ENCODE measurements around the gene SLC44A1. TPM values are rescaled to one million over a fixed set of nuclear protein-coding genes. Genes with fewer than 3 reads are reported as not detected.

The SLC44A1 gene
- total RNA-seq, 1 donor from 2014 or later = 22.6 TPM

- intact Hi-C loops (cut with DNase I) = no loop called here
- no peak for DNase-seq (ENCODE audit: low spot score)
Observed at GRCh38 chr9:105437704-105438103, 193.3 kb downstream of the SLC44A1 start.

- no peak for DNase-seq (ENCODE audit: low spot score)
- intact Hi-C loops (cut with DNase I) = no loop called here
Observed at GRCh38 chr9:105438141-105438806, 193.8 kb downstream of the SLC44A1 start.

DNA sequence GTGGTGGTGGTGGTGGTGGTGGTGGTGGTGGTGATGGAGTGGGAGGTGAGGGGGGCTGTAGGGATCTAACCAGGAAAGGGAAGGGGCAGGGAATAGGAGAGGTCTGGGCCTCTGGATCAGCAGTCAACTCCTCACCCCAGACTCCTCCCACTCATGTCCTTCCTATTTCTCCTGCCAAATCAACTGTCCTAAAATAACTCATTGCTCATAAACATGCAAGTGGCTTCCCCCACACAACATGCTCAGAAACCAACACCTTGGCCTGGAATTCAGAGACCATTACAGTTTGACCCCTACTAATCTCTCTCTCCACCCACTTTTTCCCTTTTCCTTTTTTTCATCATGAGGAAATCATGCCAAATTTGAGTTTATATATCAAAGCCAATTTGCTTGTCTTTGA lies 195.0 kb downstream of the SLC44A1 start:
- intact Hi-C loops (cut with DNase I) = no loop called here
- DNase-seq (ENCODE audit: low spot score) = no peak

DNA sequence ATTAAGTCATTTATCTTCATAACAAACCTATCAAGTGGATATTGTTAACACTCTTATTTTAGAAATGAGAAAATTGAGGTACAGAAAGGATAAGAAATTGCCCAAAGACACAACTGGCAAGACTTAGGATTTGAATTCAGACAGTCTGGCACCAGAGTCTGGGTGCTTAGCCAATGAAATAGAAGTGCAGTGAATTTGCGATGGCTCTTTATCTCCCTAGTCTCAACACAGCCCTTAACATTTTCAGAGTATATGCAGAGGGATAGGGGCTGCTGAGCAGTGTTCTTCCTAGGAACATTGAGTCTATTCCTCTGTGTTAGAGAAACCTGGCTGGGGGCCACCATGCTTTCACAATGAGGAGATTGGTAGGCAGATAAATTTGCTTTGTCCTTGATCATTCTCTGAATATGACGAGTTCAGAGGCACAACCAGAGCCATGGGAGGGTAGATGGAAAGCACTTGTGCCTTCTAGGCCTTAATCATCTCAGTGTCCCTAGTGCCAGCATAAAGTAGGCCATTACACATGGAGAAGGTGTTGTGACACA lies 197.2 kb downstream of the SLC44A1 start:
- no peak for DNase-seq (ENCODE audit: low spot score)
- intact Hi-C loops (cut with DNase I) = loop anchor here (10.0 kb wide), 2 partner anchors 197 to 253 kb away; partner anchors contain the start of genes SLC44A1 and TMEM38B

DNA sequence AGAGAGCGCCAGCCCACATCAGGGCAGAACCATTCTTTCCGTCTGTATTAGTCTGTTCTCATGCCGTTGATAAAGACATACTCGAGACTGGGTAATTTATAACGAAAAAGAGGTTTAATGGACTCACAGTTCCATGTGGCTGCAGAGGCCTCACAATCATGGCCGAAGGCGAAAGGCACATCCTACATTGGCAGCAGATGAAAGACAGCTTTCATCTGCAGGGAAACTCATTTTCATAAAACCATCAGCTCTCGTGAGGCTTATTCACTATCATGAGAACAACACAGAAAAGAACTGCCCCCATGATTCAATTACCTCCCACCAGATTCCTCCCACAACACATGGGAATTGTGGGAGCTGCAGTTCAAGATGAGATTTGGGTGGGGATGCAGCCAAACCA lies 198.7 kb downstream of the SLC44A1 start:
- intact Hi-C loops (cut with DNase I) = loop anchor here (10.0 kb wide), 2 partner anchors 198 to 252 kb away; partner anchors contain the start of genes SLC44A1 and TMEM38B
- DNase-seq (ENCODE audit: low spot score) = no peak

DNA sequence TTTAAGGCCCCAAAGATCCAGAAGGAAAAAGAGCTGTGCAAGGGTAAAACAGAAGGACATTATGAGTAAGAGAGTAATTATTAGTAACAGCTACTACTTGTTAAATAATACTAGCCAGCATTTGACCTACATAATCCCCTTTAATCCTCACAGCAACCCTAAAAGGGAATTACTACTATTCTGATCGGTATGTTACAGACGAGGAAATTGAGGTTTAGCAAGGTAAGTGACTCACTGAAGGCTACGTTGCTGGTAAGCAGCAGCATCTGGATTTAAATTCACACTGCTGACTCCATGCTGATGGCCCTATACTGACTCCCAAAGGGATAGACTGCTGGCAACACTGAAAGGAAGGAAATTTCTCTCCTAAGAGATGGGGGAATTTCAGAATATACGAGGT lies 199.7 kb downstream of the SLC44A1 start:
- DNase-seq (ENCODE audit: low spot score) = no peak
- intact Hi-C loops (cut with DNase I) = loop anchor here (10.0 kb wide), 2 partner anchors 199 to 251 kb away; partner anchors contain the start of genes SLC44A1 and TMEM38B

GRCh38 chr9:105445203-105445881 lies 200.9 kb downstream of the SLC44A1 start:
- no peak for DNase-seq (ENCODE audit: low spot score)
- intact Hi-C loops (cut with DNase I) = loop anchor here (10.0 kb wide), 2 partner anchors 201 to 249 kb away; partner anchors contain the start of genes SLC44A1 and TMEM38B

- intact Hi-C loops (cut with DNase I) = loop anchor here (10.0 kb wide), 2 partner anchors 203 to 247 kb away; partner anchors contain the start of genes SLC44A1 and TMEM38B
- DNase-seq (ENCODE audit: low spot score) = no peak
Observed at GRCh38 chr9:105447386-105447813, 202.9 kb downstream of the SLC44A1 start.

GRCh38 chr9:105447814-105448812 lies 203.7 kb downstream of the SLC44A1 start, which contains the start of gene FSD1L:
Gene FSD1L, plus strand, starts transcription at chr9:105448034. Its CDS starts 187 bp downstream, at chr9:105448221.
- intact Hi-C loops (cut with DNase I) = loop anchor here (10.0 kb wide), 2 partner anchors 203 to 247 kb away; partner anchors contain the start of genes SLC44A1 and TMEM38B
- peak; percentile 97 for DNase-seq (ENCODE audit: low spot score)

DNA sequence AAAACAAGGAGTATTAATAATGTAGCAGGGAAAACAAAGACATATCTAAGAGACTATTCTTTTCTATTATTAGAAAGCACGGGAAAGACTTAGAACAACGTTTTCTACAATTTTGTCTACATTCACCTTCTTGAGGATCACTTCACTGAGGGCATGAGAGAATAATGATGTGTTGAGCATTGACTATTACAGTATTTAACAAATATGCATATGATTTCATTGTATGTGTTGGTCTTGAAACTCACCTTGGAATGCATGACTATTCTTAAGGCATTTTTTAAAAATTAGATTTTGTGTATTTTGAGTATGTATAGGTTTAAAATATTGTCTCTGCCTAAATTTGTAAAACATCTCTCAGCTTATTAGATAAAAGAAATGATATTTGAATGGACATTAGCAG lies 204.6 kb downstream of the SLC44A1 start:
- no peak for DNase-seq (ENCODE audit: low spot score)
- intact Hi-C loops (cut with DNase I) = loop anchor here (10.0 kb wide), 2 partner anchors 204 to 246 kb away; partner anchors contain the start of genes SLC44A1 and TMEM38B

GRCh38 chr9:105452185-105452584 lies 207.7 kb downstream of the SLC44A1 start:
- DNase-seq (ENCODE audit: low spot score) = no peak
- intact Hi-C loops (cut with DNase I) = loop anchor here (10.0 kb wide), 1 partner anchor 103 kb away; the partner anchor contains the start of gene FKTN

DNA sequence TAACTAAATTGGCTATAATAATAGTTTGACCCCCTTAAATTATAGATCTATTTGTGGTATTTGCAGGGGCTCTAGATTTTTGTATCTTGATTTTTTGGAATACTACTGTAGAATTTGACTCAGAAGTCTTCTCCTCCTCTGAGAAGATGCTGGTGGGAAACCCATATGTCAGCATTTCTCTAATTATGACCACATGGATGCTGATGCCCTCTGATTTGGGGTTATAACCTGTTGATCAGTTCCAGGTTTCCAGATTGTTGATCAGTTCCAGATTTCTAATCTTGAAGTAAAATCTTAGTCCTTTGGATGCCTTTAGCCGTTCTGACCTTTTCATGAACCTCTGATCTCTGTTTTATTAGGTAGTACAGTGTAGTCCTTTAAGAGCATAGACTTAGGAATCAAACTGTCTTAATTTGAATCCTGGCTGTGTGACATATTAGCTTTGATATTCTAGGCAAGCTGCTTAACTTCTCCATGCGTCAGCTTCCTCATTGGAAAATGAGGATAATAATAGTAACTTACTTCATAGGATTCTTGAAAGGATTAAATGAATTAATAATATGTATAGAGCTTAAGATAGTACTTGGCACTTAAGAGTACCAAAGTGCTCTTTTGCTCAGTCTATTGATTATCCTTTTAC lies 211.5 kb downstream of the SLC44A1 start:
- no peak for DNase-seq (ENCODE audit: low spot score)
- intact Hi-C loops (cut with DNase I) = loop anchor here (10.0 kb wide), 1 partner anchor 99 kb away; the partner anchor contains the start of gene FKTN

DNA sequence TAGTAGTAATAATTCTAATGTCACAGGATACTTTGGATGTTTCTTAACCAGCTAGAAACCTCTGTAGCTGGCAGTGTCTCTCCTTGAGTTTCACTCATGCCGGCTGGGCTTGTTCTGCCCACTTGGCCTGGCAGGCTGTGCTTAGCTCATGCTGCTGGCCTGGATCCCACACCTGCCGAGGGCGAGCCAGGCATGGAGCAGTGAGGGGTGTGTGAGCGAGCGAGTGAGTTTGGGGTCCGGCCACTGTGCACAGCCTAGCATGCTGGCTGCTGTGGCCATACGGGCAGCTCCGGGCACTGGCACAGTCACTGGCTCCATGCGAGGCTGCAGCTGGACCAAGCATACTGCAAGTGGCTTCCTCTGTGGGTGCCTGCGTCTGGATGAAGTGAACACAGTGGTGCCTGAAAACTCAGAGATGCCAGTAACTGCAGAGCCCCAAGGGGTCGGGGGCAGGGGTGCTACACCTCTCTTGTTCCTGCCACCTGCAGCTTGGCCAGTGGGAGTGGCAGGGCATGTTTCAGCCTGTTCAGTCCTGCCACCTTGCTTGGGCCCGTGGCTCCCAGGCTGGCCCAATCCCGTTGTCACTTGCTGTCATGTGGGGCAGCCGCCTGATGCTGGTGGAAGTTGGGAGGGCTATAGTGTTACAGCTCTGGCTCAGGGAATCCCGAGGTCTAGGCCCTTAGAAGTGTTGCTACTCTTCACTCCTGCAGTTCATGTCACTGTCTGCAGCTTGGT lies 213.3 kb downstream of the SLC44A1 start:
- no peak for DNase-seq (ENCODE audit: low spot score)
- intact Hi-C loops (cut with DNase I) = loop anchor here (10.0 kb wide), 1 partner anchor 97 kb away; the partner anchor contains the start of gene FKTN

DNA sequence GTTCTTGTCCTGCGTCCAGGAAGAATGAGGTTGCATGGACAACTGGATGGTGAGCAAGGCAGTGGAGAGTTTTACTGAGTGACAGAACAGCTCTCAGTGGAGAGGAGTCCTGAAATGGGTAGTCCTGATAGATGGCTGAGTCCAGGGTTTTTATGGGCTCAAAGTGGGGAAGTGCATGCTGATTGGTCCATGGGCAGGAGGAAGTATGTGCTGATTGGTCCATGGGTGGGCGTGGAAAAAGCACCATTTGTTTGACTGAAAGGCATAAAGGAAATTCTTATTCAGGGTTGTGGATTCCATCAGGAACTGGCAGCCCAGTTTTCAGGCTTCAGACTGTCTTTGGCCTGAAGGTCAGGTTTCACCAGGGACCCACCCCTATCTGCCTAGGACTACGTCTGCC lies 214.0 kb downstream of the SLC44A1 start:
- no peak for DNase-seq (ENCODE audit: low spot score)
- intact Hi-C loops (cut with DNase I) = loop anchor here (10.0 kb wide), 1 partner anchor 96 kb away; the partner anchor contains the start of gene FKTN

- DNase-seq (ENCODE audit: low spot score) = no peak
- intact Hi-C loops (cut with DNase I) = loop anchor here (10.0 kb wide), 1 partner anchor 95 kb away; the partner anchor contains the start of gene FKTN
Observed at GRCh38 chr9:105459336-105459735, 214.9 kb downstream of the SLC44A1 start.

GRCh38 chr9:105466898-105467455 lies 222.5 kb downstream of the SLC44A1 start:
- no peak for DNase-seq (ENCODE audit: low spot score)
- intact Hi-C loops (cut with DNase I) = no loop called here

- intact Hi-C loops (cut with DNase I) = no loop called here
- DNase-seq (ENCODE audit: low spot score) = no peak
Observed at GRCh38 chr9:105468875-105469274, 224.4 kb downstream of the SLC44A1 start.

All from cardiac septum (tissue), 1 donor.